PFSK-1 (cell line): ENCODE measurements around the gene NF2.

Source experiments
- FOXP2 ChIP-seq: optimal IDR thresholded peaks from 2 replicates; pipeline ENCODE3; 2011; ENCODE audit warnings: borderline replicate concordance, control low read depth, inconsistent platforms; ENCODE audit not compliant: insufficient read depth; ENCODE audit errors: extremely low read length, extremely low read depth
- POLR2AphosphoS5 ChIP-seq: IDR thresholded peaks from 2 replicates; pipeline ENCODE4 v1.6.1; 2012; ENCODE audit warnings: low read depth, mild to moderate bottlenecking, control low read depth, low read length, moderate library complexity
- SIN3A ChIP-seq: IDR thresholded peaks from 2 replicates; pipeline ENCODE4 v1.6.1; 2012; ENCODE audit warnings: mild to moderate bottlenecking, low read length, moderate library complexity, borderline replicate concordance; ENCODE audit not compliant: insufficient read depth
- TAF1 ChIP-seq: IDR thresholded peaks from 2 replicates; pipeline ENCODE4 v1.6.1; 2012; ENCODE audit warnings: low read length, control low read depth, borderline replicate concordance; ENCODE audit not compliant: insufficient read depth
- TF ChIP-seq, protein P1 (sequence below), 2 experiments: IDR thresholded peaks; 2 replicates each; pipeline versions ENCODE4 v1.6.1 to v1.8.0; 2011 to 2012; ENCODE audit warnings: low read depth in 2 of 2, low read length in 2 of 2, control low read depth in 1 of 2, inconsistent platforms in 1 of 2, mild to moderate bottlenecking in 1 of 2, moderate library complexity in 1 of 2; ENCODE audit not compliant: insufficient read depth in 1 of 2

The NF2 gene

DNA sequence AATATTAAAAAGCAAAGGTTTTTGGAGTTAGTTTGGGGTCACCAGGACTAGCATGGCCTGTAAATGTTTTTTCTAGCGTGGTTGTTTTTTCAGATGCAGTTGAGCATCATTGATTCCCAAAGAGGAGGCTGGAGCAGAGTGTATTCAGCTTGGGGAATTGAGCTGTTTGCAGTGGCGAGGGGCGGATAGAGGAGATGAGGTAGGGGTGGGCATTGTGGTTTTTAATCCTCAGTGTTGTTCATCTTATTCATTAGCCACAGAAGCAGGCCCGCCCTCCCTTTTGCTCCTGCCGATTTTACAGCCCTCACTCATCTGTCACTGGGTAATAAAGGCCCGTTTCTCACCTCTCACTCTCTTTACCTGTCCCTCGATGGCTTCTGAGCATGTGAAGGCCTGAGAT is 51.4 kb downstream of the NF2 start:
- TF ChIP-seq SIN3A (no peak), TAF1 (no peak), POLR2AphosphoS5 (no peak), FOXP2 (no peak)
- TF ChIP-seq, protein P1, sequence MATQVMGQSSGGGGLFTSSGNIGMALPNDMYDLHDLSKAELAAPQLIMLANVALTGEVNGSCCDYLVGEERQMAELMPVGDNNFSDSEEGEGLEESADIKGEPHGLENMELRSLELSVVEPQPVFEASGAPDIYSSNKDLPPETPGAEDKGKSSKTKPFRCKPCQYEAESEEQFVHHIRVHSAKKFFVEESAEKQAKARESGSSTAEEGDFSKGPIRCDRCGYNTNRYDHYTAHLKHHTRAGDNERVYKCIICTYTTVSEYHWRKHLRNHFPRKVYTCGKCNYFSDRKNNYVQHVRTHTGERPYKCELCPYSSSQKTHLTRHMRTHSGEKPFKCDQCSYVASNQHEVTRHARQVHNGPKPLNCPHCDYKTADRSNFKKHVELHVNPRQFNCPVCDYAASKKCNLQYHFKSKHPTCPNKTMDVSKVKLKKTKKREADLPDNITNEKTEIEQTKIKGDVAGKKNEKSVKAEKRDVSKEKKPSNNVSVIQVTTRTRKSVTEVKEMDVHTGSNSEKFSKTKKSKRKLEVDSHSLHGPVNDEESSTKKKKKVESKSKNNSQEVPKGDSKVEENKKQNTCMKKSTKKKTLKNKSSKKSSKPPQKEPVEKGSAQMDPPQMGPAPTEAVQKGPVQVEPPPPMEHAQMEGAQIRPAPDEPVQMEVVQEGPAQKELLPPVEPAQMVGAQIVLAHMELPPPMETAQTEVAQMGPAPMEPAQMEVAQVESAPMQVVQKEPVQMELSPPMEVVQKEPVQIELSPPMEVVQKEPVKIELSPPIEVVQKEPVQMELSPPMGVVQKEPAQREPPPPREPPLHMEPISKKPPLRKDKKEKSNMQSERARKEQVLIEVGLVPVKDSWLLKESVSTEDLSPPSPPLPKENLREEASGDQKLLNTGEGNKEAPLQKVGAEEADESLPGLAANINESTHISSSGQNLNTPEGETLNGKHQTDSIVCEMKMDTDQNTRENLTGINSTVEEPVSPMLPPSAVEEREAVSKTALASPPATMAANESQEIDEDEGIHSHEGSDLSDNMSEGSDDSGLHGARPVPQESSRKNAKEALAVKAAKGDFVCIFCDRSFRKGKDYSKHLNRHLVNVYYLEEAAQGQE (IDR thresholded peaks at IDR 0.05; ENCODE audit: insufficient read depth in 1 of 2, low read depth in 2 of 2, low read length in 2 of 2): no peak

DNA sequence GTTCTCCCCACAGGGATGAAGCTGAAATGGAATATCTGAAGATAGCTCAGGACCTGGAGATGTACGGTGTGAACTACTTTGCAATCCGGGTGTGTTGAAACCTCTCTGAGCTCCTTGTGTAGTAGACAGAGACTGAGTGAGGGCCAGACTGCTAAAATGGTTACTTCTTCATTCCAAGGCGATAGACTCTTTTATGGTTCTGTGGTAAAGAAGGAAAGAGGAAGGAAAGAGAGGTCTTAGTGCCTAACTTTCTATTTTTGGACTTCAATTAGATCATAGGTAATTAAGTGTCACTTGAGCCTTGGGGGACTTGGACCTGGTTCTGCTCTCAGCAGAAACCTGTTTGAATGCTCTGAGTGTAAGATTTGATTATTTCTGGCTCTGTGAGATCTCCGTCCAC is 54.7 kb downstream of the NF2 start:
- TF ChIP-seq FOXP2: no peak
- TF ChIP-seq, protein P1 (IDR thresholded peaks at IDR 0.05; ENCODE audit: insufficient read depth in 1 of 2, low read depth in 2 of 2, low read length in 2 of 2): no peak
- no peak for TF ChIP-seq POLR2AphosphoS5
- no peak for TF ChIP-seq SIN3A
- no peak for TF ChIP-seq TAF1

DNA sequence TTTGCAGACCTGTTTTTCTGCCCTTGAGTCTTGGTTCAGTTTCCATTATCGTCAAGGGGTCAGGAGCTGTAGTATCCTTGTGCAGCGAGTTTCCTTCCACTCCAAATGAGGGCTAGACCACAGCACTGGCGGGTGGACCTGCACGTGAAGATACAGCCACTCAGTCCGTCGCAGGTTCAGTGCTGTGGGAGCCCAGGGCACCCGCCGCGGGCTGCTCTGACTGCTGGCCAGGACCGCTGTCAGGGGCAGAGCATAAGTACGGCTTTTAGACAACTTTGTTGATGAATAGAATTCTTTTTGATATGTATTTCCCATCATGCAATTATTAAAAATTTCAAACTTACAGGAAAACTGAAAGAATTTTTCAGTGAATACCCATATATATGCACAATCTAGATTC is 56.6 kb downstream of the NF2 start:
- no peak for TF ChIP-seq FOXP2
- no peak for TF ChIP-seq TAF1
- TF ChIP-seq SIN3A: no peak

DNA sequence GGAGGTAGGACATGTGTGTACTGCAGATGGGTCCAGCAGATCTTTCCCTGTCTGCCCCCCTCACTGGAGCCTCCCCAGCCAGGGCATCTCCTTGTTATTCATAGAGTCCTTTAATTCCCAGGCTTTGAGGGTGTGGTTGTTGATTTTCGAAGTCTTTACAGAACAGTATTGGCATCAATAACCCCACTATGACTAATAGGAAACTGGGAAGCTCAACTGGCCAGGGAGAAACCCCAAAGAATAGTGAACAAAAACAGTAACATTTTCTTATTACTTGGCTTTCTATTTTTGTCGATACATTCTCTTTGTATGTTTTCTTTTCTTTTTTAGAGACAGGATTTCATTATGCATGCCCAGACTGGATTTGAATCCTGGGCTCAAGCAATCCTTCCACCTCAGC is 57.9 kb downstream of the NF2 start:
- TF ChIP-seq, protein P1 (IDR thresholded peaks at IDR 0.05; ENCODE audit: insufficient read depth in 1 of 2, low read depth in 2 of 2, low read length in 2 of 2): no peak
- TF ChIP-seq TAF1: no peak
- no peak for TF ChIP-seq SIN3A
- TF ChIP-seq POLR2AphosphoS5: no peak
- TF ChIP-seq FOXP2: no peak

DNA sequence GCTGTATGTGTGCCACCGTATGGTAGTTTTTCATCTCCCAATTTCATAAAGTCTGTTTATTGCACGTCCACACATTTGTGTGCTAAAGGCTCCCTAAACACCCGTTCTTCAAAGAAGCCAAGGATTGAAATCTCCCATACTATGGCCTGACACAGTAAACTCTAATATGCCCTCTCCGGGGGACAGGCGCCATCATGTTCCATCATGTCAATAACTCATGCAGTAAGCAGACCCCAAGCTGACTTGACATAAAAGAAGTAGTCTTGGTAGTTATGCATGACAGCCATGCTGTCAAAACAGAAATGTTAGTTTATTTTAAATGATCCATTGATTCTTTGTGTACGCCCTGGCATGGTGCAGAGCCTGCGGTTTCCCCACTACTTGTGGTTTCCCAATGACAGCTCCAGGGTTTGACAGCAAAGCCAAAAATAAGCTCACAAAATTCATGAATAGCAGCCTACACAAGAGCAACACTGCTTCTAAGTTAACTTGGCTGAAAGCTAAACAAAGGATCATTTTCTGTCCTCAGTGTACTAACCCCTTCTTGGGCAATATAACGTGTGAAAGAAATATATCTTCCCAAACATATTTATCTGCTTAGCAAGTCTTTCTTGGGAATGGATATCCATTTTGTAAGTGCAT is 59.9 kb downstream of the NF2 start:
- TF ChIP-seq, protein P1 (IDR thresholded peaks at IDR 0.05; ENCODE audit: insufficient read depth in 1 of 2, low read depth in 2 of 2, low read length in 2 of 2): no peak
- TF ChIP-seq TAF1 (no peak), SIN3A (no peak), FOXP2 (no peak), POLR2AphosphoS5 (no peak)
